Osteoblast (primary cell): ENCODE measurements around the gene RHPN2. TPM values are rescaled to one million over a fixed set of nuclear protein-coding genes. Genes with fewer than 3 reads are reported as not detected.
A peak's percentile ranks its signal among the peaks of the same experiment; 100 is the strongest.

Experiments used
- DNase-seq: peaks from one replicate; pipeline ENCODE4 v3.0.0; 2011; ENCODE audit warnings: low spot score, mixed read lengths; ENCODE audit not compliant: insufficient read length; ENCODE audit errors: missing footprints
- H2AFZ ChIP-seq: 2 replicates; pipeline ENCODE4 v1.6.0; 2011; ENCODE audit warnings: mild to moderate bottlenecking, low read length
- H3K27ac ChIP-seq: 2 replicates; pipeline ENCODE4 v1.5.1; 2011; ENCODE audit warnings: mild to moderate bottlenecking, low read depth, low read length, moderate library complexity
- H3K27me3 ChIP-seq: 2 replicates; pipeline ENCODE4 v1.6.0; 2012; ENCODE audit warnings: mild to moderate bottlenecking, control low read depth, inconsistent platforms, low read length, moderate library complexity; ENCODE audit not compliant: insufficient read depth
- H3K36me3 ChIP-seq: 2 replicates; pipeline ENCODE4 v1.5.1; 2011; ENCODE audit warnings: mild to moderate bottlenecking, low read length, control low read depth, moderate library complexity; ENCODE audit not compliant: insufficient read depth
- H3K4me1 ChIP-seq: 2 replicates; pipeline ENCODE4 v1.5.1; 2011; ENCODE audit warnings: mild to moderate bottlenecking, low read length, control low read depth, moderate library complexity; ENCODE audit not compliant: insufficient read depth
- H3K4me2 ChIP-seq: 2 replicates; pipeline ENCODE4 v1.6.0; 2011; ENCODE audit warnings: mild to moderate bottlenecking, low read length; ENCODE audit not compliant: insufficient read depth
- H3K4me3 ChIP-seq: fragments of 200-600 bp; sonication (generic); 3 replicates; pipeline ENCODE4 v1.5.1; 2012; ENCODE audit warnings: mild to moderate bottlenecking, low read length, inconsistent platforms; ENCODE audit not compliant: insufficient read depth
- H3K79me2 ChIP-seq: 2 replicates; pipeline ENCODE4 v1.6.0; 2012; ENCODE audit warnings: mild to moderate bottlenecking, low read length, control low read depth, inconsistent platforms; ENCODE audit not compliant: insufficient read depth
- H3K9me3 ChIP-seq: 2 replicates; pipeline ENCODE4 v1.5.1; 2011; ENCODE audit warnings: low read depth, low read length, control low read depth
- H4K20me1 ChIP-seq: 2 replicates; pipeline ENCODE4 v1.6.0; 2012; ENCODE audit warnings: mild to moderate bottlenecking, low read length, control low read depth; ENCODE audit not compliant: insufficient read depth
- total RNA-seq: library from RNA; depleted of rRNA; stranded (reverse); fragments of >200 nt; gene quantifications from 2 replicates; pipeline ENCODE4 v1.2.3, GENCODE V29; 2012
- TF ChIP-seq, protein P1 (sequence below): IDR thresholded peaks from 2 replicates; pipeline ENCODE4 v1.5.1; 2011; ENCODE audit warnings: mild to moderate bottlenecking, low read depth, low read length, moderate library complexity; ENCODE audit errors: extremely low read depth

Gene RHPN2
- total RNA-seq, 1 donor = 1.4 TPM

DNA sequence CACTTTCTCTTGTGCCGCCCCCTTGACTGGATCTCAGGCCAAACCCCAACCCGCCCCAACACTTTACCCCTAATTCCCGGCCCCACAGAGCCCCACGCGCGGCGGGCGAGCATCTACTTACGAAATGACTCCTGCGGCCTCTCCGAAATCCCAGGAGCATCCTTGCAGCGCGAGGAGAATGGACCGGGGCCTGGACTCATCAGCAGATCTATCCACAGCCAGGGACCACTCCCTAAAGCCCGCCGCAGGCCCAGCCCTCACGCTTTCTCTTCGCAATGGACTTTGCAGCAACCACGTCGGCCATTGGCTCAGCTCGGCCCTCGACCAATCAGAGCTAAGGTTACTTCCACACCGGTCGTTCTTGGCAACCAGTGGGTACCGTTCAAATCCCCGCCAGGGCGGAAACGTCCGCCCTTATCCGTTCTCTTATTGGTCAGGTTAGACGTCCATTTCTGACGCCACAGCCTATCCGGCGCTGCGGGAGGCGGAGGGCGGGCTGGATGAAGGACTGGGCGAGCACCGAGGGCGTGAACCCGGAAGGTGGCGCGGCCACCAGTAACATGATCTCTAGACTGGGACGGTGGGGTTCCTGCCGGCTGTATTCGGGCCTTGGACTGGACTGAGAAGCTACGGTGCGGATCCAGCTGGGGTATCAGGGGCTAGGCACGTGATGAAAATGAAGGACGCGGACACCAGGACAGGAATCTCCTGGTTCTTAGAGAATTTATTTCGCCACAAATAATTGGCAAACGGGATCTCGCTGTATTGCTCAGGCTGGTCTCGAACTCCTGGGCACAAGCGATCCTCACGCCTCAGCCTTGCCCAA lies 92.8 kb downstream of the RHPN2 start, which contains the start of the genes CEP89 and FAAP24:
Gene CEP89 (minus strand): TSS at position 244 of the 826 bp plus-strand sequence. CDS start 84 bp downstream, at position 160.
Gene FAAP24 (plus strand): TSS at position 528 of the 826 bp plus-strand sequence. CDS start 955 bp downstream, outside the sequence.
- Histone ChIP-seq H3K4me1 (peaks cover 9% of the 10 kb centered on the region), H3K4me2 (peak within 1 kb of the TSS; percentile 97), H3K9me3 (no peaks in the 10 kb centered on the region), H3K79me2 (peaks cover 43% of the 10 kb centered on the region), H3K4me3 (peak within 1 kb of the TSS; percentile 89), H3K27me3 (no peaks in the 10 kb centered on the region), H2AFZ (peak within 1 kb of the TSS; percentile 99), H3K36me3 (peaks cover 5% of the 10 kb centered on the region), H3K27ac (peak within 1 kb of the TSS; percentile 96), H4K20me1 (peaks cover 4% of the 10 kb centered on the region)
- peak; percentile 99 for DNase-seq
- TF ChIP-seq, protein P1, sequence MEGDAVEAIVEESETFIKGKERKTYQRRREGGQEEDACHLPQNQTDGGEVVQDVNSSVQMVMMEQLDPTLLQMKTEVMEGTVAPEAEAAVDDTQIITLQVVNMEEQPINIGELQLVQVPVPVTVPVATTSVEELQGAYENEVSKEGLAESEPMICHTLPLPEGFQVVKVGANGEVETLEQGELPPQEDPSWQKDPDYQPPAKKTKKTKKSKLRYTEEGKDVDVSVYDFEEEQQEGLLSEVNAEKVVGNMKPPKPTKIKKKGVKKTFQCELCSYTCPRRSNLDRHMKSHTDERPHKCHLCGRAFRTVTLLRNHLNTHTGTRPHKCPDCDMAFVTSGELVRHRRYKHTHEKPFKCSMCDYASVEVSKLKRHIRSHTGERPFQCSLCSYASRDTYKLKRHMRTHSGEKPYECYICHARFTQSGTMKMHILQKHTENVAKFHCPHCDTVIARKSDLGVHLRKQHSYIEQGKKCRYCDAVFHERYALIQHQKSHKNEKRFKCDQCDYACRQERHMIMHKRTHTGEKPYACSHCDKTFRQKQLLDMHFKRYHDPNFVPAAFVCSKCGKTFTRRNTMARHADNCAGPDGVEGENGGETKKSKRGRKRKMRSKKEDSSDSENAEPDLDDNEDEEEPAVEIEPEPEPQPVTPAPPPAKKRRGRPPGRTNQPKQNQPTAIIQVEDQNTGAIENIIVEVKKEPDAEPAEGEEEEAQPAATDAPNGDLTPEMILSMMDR = no peak

DNA sequence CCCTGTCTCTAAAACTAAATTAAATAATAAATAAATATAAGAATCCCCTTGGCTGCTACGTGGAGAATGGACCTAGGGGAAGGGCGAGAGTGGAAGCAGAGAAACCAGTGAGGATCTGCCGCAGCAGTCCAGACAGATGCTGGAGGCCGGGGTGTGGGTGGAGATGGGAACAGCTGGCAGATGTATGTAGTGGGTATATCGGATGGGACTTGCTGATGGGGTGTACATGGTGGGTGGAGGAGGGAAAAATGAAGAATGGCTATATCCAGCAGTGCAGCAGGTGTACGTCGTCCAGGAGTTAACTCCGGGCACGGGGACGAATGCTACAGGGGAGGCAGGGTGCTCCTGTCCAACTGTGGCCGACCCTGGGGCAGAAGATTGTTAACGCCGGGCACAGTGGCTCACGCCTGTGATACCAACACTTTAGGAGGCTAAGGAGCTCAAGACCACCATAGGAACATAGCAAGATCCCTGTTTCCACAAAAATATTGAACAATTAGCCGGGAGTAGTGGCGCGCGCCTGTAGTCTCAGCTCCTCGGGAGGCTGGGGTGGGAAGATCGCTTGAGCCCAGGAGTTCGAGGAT lies 93.6 kb downstream of the RHPN2 start:
- Histone ChIP-seq H3K27me3 (no peaks in the 10 kb centered on the region), H3K4me3 (peak overlapping the region; percentile 89), H3K36me3 (peaks cover 5% of the 10 kb centered on the region), H4K20me1 (peaks cover 4% of the 10 kb centered on the region), H3K79me2 (peaks cover 46% of the 10 kb centered on the region), H3K27ac (peak overlapping the region; percentile 43), H3K4me2 (peak overlapping the region; percentile 89), H2AFZ (peak overlapping the region; percentile 79), H3K9me3 (no peaks in the 10 kb centered on the region), H3K4me1 (peaks cover 9% of the 10 kb centered on the region)
- TF ChIP-seq, protein P1 = no peak
- DNase-seq = peak; percentile 31

DNA sequence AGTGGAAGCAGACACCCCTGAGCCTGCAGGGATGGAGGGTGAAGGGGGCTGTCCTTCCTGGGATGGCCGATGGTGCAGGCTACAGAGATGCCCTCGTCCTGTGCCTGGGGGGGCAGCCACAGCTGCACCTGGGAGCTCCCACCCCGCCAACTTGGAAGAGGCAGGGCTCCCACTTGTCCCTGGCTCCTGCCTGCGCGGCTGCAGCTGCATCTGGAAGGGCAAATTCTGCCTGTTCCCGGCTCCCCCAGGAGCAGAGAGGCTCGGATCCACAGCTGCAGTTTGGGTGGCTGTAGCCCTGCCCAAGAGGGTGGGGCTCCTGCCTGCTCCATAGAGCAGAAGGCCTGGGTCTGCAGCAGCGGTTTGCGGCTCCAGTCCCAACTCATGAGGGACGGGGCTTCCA lies 95.1 kb downstream of the RHPN2 start:
- TF ChIP-seq, protein P1 = no peak
- Histone ChIP-seq H4K20me1 (peaks cover 4% of the 10 kb centered on the region), H3K4me1 (peaks cover 9% of the 10 kb centered on the region), H3K79me2 (peaks cover 46% of the 10 kb centered on the region), H3K4me3 (no peak overlapping the region), H3K27ac (no peak overlapping the region), H3K27me3 (no peaks in the 10 kb centered on the region), H3K36me3 (peaks cover 14% of the 10 kb centered on the region), H3K9me3 (no peaks in the 10 kb centered on the region), H3K4me2 (no peak overlapping the region), H2AFZ (no peak overlapping the region)
- no peak for DNase-seq

DNA sequence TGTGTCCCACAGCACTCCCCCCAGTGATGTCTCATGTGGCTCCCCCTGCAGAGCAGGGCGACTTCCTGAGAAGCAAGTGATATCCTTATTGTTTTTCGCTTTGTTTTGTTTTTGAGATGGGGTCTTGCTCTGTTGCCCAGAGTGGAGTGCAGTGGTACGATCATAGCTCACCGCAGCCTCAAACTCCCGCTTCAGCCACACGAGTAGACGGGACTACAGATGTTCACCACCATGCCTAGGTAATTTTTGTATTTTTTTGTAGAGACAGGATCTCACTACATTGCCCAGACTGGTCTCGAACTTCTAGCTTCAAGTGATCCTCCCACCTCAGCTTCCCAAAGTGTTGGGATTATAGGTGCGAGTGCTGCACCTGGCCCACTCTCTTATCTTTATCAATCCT lies 97.9 kb downstream of the RHPN2 start:
- TF ChIP-seq, protein P1 = no peak
- Histone ChIP-seq H3K36me3 (peaks cover 31% of the 10 kb centered on the region), H3K27me3 (no peaks in the 10 kb centered on the region), H2AFZ (no peak overlapping the region), H3K79me2 (peaks cover 45% of the 10 kb centered on the region), H3K4me1 (peaks cover 5% of the 10 kb centered on the region), H4K20me1 (peaks cover 7% of the 10 kb centered on the region), H3K4me3 (no peak overlapping the region), H3K27ac (no peak overlapping the region), H3K9me3 (no peaks in the 10 kb centered on the region), H3K4me2 (no peak overlapping the region)
- no peak for DNase-seq
